ENCODE data around the gene SLC11A2. TPM values are rescaled to one million over a fixed set of nuclear protein-coding genes. Genes with fewer than 3 reads are reported as not detected.

SLC11A2 gene
- polyA plus RNA-seq, 1 of the 3 experiments (the other 2 are of a cell fraction) = 27.7 TPM

DNA sequence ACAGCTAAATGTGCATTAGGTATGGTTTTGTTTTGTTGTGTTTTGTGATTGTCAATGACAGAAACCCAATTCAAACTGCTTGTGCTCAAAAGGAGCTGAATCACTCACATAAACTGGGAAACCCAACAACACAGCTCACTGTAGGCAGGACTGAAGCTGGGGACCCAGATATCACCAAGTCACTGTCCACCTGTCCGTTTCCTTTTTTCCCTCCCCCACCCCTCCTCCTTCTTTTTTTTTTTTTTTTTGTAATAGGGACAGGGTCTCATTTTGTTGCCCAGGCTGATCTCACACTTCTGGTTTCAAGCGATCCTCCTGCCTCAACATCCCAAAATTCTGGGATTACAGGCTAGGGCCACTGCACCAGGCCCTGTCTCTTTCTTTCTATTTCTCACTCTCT is 6.9 kb upstream of the SLC11A2 start:
- no peak overlapping the region for H3K27ac ChIP-seq (ENCODE audit: low read depth in 2 of 2, low read length in 1 of 2)
- CTCF ChIA-PET = interaction anchor here (0.8 kb wide), 1 partner anchor 15 kb away, joined by 4 read pairs; the partner anchor contains the start of gene LETMD1
- no peak overlapping the region for H3K4me3 ChIP-seq (ENCODE audit: low read depth in 2 of 2, low read length in 1 of 2)
- H3K79me2 ChIP-seq (ENCODE audit: insufficient read depth) = no peaks in the 10 kb centered on the region
- no peaks in the 10 kb centered on the region for H3K4me1 ChIP-seq (ENCODE audit: control insufficient read depth in 1 of 2, insufficient read depth in 2 of 2, low read depth in 1 of 2, low read length in 1 of 2)
- H4K20me1 ChIP-seq (ENCODE audit: insufficient read depth) = no peaks in the 10 kb centered on the region
- H3F3A ChIP-seq (replicated peaks; ENCODE audit: insufficient read depth) = peaks cover 3% of the 10 kb centered on the region
- H2AFZ ChIP-seq (ENCODE audit: low read depth) = no peak overlapping the region
- no peak overlapping the region for H3K4me2 ChIP-seq
- no peaks in the 10 kb centered on the region for H3K9me2 ChIP-seq
- WGBS (ENCODE audit: low lambda C conversion rate) = 81% methylated on average over 2 of the region's 2 CpGs
- no peak for DNase-seq
- no peaks in the 10 kb centered on the region for H3K9me3 ChIP-seq
- no peak overlapping the region for H3K9ac ChIP-seq
- H3K36me3 ChIP-seq (replicated peaks in 1 of 2; ENCODE audit: control insufficient read depth in 1 of 2, insufficient read depth in 2 of 2, low read length in 1 of 2) = no peaks in the 10 kb centered on the region
- no peak for TF ChIP-seq RFX5 (IDR thresholded peaks at IDR 0.05; ENCODE audit: low read length)
- no peak for TF ChIP-seq NRF1 (IDR thresholded peaks at IDR 0.05; ENCODE audit: low read depth, low read length)
- TF ChIP-seq ELF1 (IDR thresholded peaks at IDR 0.05) = no peak
- TF ChIP-seq, protein P1, sequence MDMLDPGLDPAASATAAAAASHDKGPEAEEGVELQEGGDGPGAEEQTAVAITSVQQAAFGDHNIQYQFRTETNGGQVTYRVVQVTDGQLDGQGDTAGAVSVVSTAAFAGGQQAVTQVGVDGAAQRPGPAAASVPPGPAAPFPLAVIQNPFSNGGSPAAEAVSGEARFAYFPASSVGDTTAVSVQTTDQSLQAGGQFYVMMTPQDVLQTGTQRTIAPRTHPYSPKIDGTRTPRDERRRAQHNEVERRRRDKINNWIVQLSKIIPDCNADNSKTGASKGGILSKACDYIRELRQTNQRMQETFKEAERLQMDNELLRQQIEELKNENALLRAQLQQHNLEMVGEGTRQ (IDR thresholded peaks at IDR 0.05; ENCODE audit: borderline replicate concordance, low read depth, low read length) = no peak
- TF ChIP-seq YY1 (IDR thresholded peaks at IDR 0.05; ENCODE audit: low read depth) = no peak
- no peak for TF ChIP-seq CHD2 (IDR thresholded peaks at IDR 0.05; ENCODE audit: low read length, partially characterized antibody)
- TF ChIP-seq GATA2 (CRISPR knock-in tag; IDR thresholded peaks at IDR 0.05) = no peak
- TF ChIP-seq MXI1 (IDR thresholded peaks at IDR 0.05; ENCODE audit: low read depth, low read length) = no peak
- TF ChIP-seq, protein P2, sequence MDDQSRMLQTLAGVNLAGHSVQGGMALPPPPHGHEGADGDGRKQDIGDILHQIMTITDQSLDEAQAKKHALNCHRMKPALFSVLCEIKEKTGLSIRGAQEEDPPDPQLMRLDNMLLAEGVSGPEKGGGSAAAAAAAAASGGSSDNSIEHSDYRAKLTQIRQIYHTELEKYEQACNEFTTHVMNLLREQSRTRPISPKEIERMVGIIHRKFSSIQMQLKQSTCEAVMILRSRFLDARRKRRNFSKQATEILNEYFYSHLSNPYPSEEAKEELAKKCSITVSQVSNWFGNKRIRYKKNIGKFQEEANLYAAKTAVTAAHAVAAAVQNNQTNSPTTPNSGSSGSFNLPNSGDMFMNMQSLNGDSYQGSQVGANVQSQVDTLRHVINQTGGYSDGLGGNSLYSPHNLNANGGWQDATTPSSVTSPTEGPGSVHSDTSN (IDR thresholded peaks at IDR 0.05) = no peak
- TF ChIP-seq SMC3 (IDR thresholded peaks at IDR 0.05; ENCODE audit: low read depth, low read length) = no peak
- TF ChIP-seq GABPA (IDR thresholded peaks at IDR 0.05; ENCODE audit: low read depth) = no peak
- TF ChIP-seq, protein P3, sequence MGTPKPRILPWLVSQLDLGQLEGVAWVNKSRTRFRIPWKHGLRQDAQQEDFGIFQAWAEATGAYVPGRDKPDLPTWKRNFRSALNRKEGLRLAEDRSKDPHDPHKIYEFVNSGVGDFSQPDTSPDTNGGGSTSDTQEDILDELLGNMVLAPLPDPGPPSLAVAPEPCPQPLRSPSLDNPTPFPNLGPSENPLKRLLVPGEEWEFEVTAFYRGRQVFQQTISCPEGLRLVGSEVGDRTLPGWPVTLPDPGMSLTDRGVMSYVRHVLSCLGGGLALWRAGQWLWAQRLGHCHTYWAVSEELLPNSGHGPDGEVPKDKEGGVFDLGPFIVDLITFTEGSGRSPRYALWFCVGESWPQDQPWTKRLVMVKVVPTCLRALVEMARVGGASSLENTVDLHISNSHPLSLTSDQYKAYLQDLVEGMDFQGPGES (IDR thresholded peaks at IDR 0.05; ENCODE audit: low read depth, low read length) = no peak
- no peak for TF ChIP-seq TCF12 (IDR thresholded peaks at IDR 0.05)
- TF ChIP-seq, protein P4, sequence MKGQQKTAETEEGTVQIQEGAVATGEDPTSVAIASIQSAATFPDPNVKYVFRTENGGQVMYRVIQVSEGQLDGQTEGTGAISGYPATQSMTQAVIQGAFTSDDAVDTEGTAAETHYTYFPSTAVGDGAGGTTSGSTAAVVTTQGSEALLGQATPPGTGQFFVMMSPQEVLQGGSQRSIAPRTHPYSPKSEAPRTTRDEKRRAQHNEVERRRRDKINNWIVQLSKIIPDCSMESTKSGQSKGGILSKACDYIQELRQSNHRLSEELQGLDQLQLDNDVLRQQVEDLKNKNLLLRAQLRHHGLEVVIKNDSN (IDR thresholded peaks at IDR 0.05; ENCODE audit: borderline replicate concordance, low read depth) = no peak
- no peak for TF ChIP-seq FOSL2 (IDR thresholded peaks at IDR 0.05; ENCODE audit: borderline replicate concordance, low read depth)
- TF ChIP-seq RAD21 (IDR thresholded peaks at IDR 0.05; ENCODE audit: low read length) = no peak
- TF ChIP-seq, protein P5, sequence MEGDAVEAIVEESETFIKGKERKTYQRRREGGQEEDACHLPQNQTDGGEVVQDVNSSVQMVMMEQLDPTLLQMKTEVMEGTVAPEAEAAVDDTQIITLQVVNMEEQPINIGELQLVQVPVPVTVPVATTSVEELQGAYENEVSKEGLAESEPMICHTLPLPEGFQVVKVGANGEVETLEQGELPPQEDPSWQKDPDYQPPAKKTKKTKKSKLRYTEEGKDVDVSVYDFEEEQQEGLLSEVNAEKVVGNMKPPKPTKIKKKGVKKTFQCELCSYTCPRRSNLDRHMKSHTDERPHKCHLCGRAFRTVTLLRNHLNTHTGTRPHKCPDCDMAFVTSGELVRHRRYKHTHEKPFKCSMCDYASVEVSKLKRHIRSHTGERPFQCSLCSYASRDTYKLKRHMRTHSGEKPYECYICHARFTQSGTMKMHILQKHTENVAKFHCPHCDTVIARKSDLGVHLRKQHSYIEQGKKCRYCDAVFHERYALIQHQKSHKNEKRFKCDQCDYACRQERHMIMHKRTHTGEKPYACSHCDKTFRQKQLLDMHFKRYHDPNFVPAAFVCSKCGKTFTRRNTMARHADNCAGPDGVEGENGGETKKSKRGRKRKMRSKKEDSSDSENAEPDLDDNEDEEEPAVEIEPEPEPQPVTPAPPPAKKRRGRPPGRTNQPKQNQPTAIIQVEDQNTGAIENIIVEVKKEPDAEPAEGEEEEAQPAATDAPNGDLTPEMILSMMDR (IDR thresholded peaks at IDR 0.05) = no peak
- no peak for TF ChIP-seq ZBTB33 (IDR thresholded peaks at IDR 0.05; ENCODE audit: borderline replicate concordance, low read depth)
- H3K27me3 ChIP-seq (ENCODE audit: insufficient read depth) = no peaks in the 10 kb centered on the region
- POLR2A ChIA-PET = interaction anchor here (0.7 kb wide), 1 partner anchor 268 kb away, joined by 3 read pairs; no protein-coding TSS in a partner anchor
